Stimulated activated CD8-positive, alpha-beta memory T cell treated with anti-CD3 and anti-CD28 coated beads, Interleukin-12 subunit alpha, Interleukin-12 subunit beta, amount 100 ng/mL, for 4 hours (primary cell): Measurements from ENCODE around the gene MAGI1.

Experiments used
- DNase-seq: peaks from one replicate; pipeline ENCODE4 v3.0.0-alpha.2; 2020; ENCODE audit warnings: low read depth

The MAGI1 gene

DNA sequence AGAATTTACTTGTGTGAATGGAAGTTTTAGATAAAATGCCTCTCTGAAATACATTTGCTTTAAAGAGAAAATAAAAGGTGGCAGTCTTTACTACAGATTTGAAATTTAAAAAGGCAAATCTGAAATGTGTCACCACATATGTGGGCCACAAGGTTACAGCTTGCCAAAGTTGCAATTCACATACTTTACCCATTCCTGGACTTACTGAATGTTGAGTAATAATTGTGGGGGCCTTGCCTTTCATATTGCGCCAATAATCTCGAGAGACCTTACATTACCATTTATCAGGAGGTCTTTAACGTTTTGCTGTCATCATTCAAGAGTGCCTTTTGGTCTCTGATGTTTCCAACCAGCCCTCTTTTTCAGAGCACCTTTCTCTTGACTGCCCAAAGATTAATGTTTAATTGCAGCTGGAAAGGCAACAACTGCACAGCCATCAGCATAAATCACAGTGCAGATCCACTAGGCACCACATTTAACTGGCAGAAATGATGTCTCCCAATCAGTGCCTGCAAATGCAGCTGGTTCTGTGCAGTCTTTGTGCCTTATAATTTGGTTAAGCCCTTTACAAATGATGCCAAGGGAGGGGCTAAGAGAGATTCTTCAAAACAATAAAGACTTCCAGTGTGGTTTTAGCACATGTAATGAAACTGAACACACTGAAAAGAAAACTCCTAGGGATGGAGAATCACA lies 206.8 kb downstream of the MAGI1 start:
- no peak for DNase-seq

DNA sequence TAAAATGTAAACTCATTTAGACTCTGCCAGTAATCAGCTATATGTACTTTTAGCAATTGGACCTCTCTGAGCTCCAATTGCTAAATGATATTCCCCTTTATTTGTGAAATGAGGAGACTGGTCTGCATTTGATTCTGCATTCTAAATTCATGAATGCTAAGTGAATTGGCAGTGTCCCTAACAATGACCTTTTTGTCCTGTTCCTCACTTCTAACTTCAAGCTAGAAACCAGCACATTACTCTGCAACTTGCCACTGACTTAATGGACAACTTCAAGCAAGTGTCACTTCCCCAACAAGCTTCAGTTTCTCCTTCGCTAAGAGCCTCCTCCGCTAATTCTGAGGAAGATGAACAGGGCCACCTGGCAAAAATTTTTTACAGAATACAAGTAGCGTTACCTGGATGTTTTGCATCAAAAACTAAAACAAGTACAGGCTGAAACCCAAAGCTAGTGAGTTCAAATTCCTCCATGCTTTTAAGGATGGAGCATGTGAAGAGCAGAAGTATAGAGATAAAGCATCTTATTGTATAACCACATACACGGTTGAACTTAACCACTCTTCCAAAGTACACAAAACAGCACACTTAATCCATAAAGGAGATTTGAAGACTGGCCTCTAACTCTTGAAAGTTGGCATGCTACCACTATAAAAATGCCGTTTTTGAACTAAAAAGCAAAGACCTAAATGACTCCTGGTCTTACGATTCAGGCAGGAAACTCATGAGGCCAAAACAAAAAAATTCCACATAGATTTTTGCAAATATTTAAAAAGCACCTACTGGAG lies 207.6 kb downstream of the MAGI1 start:
- no peak for DNase-seq

DNA sequence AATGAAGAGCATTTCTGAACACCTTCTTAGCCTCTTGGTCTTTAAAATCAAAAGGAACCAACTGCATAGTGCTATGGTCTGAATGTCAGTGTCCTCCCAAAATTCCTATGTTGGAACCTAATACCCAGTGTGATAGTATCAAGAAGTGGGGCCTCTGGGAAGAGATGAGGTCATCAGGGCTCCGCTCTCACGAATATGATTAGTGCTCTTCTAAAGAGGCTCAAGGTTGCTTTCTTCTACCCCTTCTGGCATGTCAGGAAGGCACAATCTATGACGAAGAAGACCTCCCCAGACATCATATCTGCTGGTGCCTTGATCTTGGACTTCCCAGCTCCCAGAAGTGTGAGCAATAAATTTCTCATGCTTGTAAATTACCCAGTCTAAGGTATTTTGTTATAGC lies 209.5 kb downstream of the MAGI1 start:
- DNase-seq, result no peak

DNA sequence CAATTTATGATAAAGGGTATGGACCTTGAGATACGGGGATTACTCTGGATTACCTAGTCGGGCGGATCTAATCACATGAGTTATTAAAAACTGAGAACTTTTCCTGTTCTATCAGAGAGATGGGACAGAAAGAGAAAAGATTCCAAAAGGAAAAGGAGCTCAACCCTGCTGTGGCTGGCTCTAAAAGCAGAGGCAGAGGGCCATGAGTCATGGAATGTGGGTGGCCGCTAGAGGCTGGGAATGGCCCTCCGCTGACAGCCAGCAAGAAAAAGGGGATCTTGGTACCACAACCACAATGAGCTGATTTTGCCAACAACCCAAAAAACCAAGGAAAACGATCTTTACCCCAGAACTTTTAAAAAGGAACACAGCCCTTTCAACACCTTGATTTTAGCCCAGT lies 210.0 kb downstream of the MAGI1 start:
- no peak for DNase-seq

DNA sequence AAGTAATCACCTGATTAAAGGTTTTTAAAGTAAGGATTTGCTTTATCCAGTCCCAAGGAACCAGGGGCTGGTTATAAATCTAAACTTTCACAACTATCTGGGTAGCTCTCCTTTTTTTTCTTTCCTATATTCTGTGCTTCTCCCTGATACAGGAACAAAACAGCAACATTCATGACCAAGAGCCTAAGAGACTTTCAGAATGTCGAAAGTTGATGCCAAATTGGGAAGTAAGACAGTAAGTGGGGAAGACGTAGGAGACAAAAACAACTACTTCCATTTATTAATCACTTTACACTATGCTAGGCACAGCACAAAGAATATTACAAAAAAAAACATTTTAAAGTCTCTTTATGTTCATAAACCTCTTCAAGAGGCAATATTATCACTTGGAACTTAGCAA lies 211.6 kb downstream of the MAGI1 start:
- DNase-seq, result no peak

DNA sequence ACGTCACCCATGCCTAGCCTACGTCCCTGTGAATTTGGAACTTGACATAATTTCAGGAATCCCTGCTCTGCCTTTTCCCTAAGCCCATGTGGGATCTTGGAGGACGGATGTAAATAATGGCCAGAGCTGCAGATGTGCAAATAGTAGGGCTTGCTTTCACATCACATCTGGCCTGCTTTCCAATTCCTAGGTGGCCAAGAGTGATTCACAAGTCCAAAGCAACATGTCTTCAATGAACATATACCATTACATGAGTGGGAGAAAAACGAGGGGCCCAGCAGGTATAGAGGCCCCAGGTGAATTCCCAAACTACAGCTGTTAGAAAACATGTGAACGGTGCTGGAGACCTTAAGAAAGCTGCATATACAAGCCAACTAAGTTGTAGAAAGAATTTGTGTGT lies 214.6 kb downstream of the MAGI1 start:
- no peak for DNase-seq

DNA sequence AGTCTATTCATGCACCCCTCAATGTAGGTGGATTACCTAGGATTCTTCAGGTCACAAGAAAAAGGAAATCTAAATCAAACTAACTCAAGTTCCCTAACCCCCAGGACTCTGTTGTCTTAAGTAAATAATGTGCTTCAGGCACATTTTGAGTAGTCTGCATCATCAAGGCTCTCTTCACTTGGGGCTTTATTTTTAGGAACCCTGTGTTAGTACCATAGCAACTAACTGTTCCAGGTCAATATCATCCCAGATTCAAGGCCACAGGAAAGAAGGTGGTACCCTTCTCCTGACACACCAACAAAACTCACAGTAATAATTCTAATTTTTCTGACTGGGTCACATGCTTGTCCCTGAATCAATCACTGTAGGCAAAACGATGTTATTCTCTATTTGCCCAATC lies 218.1 kb downstream of the MAGI1 start:
- DNase-seq, result no peak

DNA sequence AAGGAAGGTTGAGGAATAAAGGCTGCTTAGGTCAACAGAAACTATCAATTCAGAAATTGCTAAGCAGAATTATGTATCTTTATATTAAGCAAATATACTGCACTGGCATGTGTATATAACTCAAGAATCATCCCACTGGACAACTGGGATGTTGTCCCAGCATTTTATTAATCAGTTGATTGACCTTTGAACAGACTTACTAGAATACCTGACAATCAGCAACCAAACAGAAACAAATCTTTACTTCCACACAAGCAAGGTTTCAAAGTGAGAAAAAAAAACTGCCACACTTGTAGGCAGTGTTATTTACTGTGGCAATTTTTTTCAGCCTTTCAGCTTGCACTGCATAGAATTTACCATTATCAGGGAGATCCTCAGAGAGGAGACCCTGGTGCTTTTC lies 218.8 kb downstream of the MAGI1 start:
- DNase-seq, result no peak

DNA sequence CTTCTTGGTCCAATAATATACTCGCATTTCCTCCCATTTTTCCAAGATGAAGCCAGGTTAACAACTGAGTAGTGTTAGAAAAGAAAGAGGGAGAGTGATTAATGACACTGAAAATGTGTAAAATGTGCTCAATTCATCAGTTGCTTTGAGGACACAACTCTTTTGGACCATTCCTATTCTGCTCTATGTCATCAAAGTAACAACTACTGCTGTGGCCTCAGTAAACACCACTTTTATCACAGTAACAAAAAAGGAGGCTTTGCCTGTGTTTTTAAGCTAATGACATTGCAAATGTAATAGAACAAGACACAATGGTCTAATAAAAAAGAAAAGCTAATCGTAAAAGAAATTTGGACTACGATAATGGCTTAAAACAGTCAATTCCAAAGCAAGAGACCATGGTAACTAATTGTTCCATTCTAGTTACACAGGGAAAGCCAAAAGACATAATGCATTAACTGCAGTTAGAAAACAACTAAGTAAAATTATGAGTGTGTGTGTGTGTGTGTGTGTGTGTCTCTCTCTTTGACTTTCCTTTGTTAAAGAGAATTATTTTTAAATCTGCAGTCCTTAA lies 221.1 kb downstream of the MAGI1 start:
- no peak for DNase-seq

DNA sequence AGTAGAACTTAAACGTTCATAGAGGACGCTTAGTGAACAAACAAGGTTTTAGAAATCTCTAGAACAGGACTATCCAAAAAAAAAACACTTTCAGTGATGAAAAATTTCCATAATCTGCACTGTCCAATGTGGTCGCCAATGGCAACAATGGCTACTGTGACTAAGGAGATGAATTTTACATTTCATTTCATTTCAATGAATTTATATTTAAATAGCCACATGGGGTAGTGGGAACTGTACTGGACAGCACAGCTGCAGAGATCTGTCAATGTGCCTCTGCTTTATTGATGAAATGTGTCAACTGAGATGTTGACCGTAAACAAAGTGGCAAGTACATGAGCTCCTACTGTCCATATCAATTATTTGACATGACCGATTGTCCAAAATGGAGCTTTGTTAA lies 222.5 kb downstream of the MAGI1 start:
- no peak for DNase-seq

DNA sequence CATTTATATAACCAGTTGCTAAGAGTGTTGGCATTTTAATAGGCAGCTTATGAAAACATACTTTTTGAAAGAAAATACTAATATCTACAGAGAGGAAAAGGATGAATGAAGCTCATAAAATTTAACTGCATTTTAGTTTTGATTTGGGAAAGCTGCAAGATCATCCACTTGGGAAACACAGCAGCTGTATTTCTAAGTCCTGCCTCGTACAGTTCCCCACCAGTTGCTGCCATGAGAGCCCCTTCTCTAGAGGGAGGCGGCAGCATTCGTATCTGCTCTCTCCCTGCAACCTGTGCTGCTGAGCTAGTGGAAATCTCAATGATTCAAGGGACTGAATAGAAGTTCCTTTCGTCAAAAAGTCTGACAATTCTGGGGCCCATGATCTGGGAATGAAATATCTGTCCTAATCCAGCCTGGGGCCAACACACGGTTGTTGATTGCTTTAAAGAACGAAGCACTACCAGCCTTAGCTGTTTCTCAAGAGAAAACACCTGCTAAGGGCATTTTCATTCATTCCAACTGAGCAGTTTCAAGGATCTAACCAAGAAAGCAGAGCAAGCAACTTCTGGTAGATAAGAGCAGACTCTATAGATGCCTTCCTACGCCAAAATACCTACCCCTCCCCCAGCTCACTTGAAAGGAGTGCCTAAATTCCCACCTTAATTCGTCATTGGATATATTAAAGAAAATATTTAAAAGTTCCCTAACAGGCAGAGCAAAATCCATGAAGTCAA lies 223.7 kb downstream of the MAGI1 start:
- DNase-seq, result no peak

DNA sequence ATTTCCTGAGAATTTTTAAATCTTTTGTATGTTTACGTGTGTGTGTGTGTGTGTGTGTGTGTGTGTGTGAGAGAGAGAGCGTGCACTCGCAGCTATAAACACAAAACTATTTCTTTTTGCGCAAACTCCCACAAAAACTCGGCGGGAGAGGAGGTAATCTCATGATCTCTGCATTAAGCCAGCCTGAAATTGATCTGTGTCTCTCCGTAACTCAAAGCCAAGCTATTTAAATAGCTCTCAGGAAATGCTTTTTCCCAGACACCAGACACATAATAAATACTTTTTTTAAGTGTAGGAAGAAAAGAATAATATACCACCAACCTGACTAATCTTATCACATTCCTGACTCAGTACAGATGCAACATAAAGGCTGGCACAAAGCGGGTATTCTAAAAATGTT lies 226.8 kb downstream of the MAGI1 start:
- DNase-seq, result no peak

DNA sequence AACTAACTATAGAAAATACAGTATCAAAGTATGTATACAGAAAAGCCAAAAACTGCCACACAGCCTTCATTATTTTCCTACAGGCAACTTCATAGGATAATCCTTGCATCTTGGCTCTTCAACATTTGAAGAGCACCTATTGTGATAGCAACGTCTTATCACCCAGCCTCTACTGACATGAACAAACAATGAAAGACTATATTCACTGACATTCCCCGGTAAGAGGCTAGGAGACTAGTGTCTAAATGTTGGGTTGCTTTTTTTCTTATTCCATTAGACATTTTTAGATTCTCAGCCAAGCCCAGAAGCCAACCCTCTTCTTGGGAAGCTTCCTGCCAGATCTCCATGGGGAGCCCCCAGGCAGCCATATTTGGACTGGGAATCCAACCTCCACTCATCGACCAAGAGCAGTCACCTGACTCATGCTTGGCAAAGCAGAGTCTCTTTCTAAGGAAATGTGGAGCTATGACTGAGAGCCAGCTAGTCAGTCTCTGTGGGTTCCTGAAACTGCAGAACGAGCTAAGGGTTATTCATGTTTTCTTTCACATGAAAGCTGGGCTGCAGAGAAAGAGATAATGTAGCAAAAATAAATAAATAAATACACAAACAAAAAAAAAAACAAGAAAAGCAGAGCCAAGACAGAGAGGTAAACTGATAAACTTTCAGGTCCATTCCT lies 227.5 kb downstream of the MAGI1 start:
- no peak for DNase-seq

DNA sequence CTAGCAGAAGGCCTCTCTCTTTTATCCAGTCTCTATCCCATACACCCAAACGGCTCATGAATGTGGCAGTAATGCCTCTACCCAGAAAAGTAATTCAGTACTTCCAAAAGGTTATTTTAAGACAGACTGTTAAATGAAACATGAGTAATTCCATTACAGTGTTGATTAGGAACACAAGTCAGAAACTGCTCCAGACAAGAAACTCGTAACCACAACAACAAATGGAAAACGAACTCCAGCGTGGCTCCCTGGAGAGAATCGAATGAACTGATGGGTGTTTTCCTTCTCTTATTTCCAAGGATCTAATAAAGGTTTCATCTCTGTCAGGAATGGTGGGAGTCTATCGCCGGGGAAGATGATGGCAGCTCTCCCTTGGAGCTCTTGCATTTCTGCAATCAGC lies 228.4 kb downstream of the MAGI1 start:
- no peak for DNase-seq

DNA sequence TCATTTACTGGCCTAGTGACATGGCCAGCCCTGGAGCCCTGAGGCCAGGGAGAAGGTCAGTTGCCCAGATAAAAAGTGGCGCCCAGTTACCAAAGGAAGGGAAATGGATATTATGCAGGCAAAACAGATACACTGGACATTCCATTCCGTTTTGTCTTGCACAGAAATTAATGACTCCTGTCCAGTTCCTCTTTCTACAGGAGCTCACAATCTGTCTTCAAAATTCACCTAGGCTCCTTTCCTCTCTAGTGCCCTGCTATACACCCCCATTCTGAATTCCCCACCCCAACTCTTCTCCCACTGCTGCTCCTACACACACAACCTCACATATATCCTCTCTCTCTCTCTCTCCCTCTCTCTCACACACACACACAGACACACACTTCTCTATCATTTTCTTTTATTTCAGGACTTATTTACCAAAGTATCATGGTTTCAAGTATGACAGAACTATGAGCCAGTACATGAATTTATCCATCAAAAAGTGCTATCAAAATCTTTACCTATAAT lies 229.0 kb downstream of the MAGI1 start:
- DNase-seq, result no peak

DNA sequence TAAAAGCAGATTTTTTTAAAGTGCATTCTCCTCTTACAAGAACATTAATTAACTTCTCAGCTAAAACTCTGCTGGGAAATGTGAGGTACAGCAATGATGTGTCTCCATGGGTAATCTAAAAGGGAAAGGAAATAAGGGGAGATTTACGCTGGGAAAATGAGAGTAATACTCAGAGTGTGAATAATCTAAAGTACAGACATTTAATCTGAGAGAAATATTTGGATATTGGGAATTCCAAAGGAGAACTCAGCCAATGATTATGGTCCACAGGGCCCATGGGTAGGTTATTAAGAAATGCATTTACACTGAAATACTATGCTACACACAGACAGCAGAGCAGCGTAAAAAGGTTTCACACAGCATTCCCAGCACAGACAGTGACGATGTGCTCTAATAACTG lies 229.9 kb downstream of the MAGI1 start:
- DNase-seq, result no peak

DNA sequence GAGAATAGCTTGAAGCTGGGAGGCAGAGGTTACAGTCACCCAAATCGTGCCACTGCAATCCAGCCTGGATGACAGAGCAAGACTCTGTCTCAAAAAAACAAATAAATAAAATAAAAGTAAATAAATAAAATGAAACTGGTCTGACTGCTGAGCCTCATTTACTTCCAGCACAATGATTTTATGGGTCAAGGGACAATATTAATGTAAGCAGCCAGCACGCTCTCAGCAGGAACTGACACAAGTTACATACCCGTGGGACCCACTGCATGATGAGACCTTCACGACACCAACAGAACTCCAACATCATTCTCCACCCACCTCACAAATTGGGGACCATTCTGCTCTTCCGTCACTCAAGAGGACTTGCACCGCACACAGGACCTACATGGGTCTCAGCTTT lies 230.3 kb downstream of the MAGI1 start:
- DNase-seq, result no peak

DNA sequence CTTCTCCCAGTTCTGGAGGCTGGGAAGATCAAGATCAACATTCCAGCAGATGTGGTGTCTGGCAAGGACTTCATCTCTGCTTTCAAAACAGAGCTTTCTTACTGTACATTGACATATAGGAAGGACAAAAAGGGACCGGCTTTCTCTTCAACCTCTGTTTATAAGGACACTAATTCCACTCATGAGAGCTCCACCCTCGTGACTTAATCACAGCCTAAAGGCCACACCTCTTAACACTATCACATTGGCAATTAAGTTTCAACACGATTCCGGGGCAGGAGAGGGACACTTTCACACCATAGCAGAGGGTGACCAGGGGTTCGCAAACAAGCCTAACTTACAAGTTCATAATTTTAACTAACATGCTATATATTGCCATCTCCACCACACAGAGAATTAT lies 231.5 kb downstream of the MAGI1 start:
- no peak for DNase-seq

DNA sequence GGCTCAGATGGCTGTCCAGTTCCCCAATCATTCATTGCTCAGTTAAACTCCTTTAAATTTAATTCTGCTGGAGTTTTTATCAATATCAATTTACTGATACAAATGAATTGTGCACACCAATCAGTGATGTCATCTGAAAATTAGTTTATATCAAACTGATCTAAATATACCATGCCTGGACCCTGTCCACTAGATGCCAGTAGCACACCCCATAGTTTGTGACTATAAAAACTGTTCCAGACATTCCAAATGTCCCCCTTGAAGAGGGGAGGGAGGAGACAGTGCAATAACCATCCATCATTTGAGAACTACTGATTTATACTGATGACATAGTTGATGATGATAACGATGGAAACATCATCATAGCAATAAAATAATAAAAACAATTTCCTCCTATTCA lies 232.1 kb downstream of the MAGI1 start:
- DNase-seq, result no peak

DNA sequence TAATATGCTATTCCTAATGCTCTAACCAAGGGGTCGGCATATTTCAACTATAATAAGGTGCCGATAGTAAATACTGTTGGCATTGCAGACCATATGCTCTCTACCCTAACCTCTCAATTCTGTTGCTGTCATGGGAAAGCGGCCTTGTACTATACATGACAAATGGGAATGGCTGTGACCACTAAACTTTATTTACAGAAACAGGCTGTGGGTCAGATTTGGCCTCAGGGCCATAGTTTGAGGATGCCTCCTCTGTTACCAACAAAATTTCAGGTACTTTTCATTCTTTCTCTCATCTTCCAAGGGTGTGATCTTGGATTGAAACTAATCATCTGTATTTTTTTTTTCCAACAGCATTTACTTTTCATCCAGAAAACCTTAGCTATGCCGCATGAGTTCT lies 242.0 kb downstream of the MAGI1 start:
- DNase-seq, result no peak

DNA sequence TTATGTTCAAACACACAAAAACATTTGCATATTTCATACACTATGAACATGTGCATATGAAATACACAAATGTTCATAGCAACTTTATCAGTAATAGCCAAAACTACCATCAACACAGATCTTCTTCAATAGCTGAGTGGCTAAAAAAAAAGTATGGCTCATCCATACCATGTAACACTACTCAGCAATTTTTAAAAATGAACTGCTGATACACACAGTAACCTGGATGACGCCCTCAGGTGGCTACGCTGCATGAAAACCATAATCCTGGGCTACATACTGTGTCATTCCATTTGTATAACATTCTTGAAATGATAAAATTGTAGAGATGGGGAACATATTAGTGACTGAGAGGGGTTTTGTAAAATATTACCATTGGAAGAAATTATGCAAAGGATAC lies 243.6 kb downstream of the MAGI1 start:
- DNase-seq, result no peak
